ENCODE measurements around the gene TMEM89.

DNA sequence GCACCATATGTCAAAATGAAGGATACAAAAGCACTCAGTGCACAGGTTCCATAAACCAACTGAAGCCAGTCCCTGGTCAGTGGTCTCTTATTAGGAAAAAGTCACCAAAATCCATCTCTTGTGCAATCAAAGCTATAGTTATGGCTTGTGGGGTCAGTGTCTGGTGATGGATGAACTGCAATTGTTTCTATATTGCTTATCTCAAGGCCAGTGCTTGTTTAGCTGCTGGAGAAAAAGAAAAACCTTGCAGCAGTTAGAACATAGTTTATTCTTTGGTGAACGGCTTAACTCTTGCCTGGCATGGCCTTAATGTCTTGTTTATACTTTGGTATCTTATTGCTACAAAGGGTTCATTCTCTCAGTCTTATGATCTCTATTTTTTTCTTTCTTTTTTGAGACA, 9.3 kb downstream of the TMEM89 start:
- TF ChIP-seq, protein P1, sequence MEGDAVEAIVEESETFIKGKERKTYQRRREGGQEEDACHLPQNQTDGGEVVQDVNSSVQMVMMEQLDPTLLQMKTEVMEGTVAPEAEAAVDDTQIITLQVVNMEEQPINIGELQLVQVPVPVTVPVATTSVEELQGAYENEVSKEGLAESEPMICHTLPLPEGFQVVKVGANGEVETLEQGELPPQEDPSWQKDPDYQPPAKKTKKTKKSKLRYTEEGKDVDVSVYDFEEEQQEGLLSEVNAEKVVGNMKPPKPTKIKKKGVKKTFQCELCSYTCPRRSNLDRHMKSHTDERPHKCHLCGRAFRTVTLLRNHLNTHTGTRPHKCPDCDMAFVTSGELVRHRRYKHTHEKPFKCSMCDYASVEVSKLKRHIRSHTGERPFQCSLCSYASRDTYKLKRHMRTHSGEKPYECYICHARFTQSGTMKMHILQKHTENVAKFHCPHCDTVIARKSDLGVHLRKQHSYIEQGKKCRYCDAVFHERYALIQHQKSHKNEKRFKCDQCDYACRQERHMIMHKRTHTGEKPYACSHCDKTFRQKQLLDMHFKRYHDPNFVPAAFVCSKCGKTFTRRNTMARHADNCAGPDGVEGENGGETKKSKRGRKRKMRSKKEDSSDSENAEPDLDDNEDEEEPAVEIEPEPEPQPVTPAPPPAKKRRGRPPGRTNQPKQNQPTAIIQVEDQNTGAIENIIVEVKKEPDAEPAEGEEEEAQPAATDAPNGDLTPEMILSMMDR (IDR thresholded peaks at IDR 0.05), result no peak
- TF ChIP-seq EP300 (IDR thresholded peaks at IDR 0.05), result no peak
- no peak for TF ChIP-seq POLR2AphosphoS5 (IDR thresholded peaks at IDR 0.05)
- TF ChIP-seq POLR2A (IDR thresholded peaks at IDR 0.05), result no peak
